Astrocyte (in vitro differentiated cells and primary cell): ENCODE data around the gene CAMK1G. TPM values are rescaled to one million over a fixed set of nuclear protein-coding genes. Genes with fewer than 3 reads are reported as not detected.

Source experiments
- DNase-seq: peaks from one replicate; pipeline ENCODE4 v3.0.0-alpha.2; 2010; ENCODE audit warnings: low read depth
- FAIRE-seq: peaks from 2 replicates; lab custom pipeline; 2011; peaks lifted over from hg19 to GRCh38; lab: Jason Lieb, UNC
- H2AFZ ChIP-seq: 2 replicates; pipeline ENCODE4 v1.6.0; 2012; ENCODE audit warnings: low read depth, low read length, inconsistent platforms
- H3K27ac ChIP-seq: 2 replicates; pipeline ENCODE4 v1.5.1; 2011; ENCODE audit warnings: low read depth, low read length, inconsistent platforms
- H3K27me3 ChIP-seq: 2 replicates; pipeline ENCODE4 v1.6.0; 2011; ENCODE audit warnings: low read length, inconsistent platforms; ENCODE audit not compliant: insufficient read depth
- H3K36me3 ChIP-seq: 2 replicates; pipeline ENCODE4 v1.5.1; 2011; ENCODE audit warnings: low read length, inconsistent platforms; ENCODE audit not compliant: insufficient read depth
- H3K4me1 ChIP-seq: 2 replicates; pipeline ENCODE4 v1.5.1; 2011; ENCODE audit warnings: low read length, inconsistent platforms; ENCODE audit not compliant: insufficient read depth
- H3K4me2 ChIP-seq: 2 replicates; pipeline ENCODE4 v1.6.0; 2012; ENCODE audit warnings: low read length, inconsistent platforms
- H3K4me3 ChIP-seq: 2 replicates; pipeline ENCODE4 v1.5.1; 2011; ENCODE audit warnings: low read depth, mild to moderate bottlenecking, low read length, inconsistent platforms; ENCODE audit not compliant: insufficient read depth
- H3K79me2 ChIP-seq: 2 replicates; pipeline ENCODE4 v1.6.0; 2012; ENCODE audit warnings: mild to moderate bottlenecking, low read length, inconsistent platforms; ENCODE audit not compliant: insufficient read depth
- H3K9ac ChIP-seq: 2 replicates; pipeline ENCODE4 v1.6.0; 2012; ENCODE audit warnings: mild to moderate bottlenecking, low read length, inconsistent platforms
- H3K9me3 ChIP-seq: 2 replicates; pipeline ENCODE4 v1.5.1; 2012; ENCODE audit warnings: low read depth, mild to moderate bottlenecking, low read length, inconsistent platforms; ENCODE audit not compliant: insufficient read depth
- H4K20me1 ChIP-seq: 2 replicates; pipeline ENCODE4 v1.6.0; 2012; ENCODE audit warnings: low read length, inconsistent platforms; ENCODE audit not compliant: insufficient read depth
- H3K27ac Mint-ChIP-seq: one replicate; pipeline ENCODE4 v1.8.0; 2021; ENCODE audit warnings: mild to moderate bottlenecking, mixed read lengths; ENCODE audit not compliant: unreplicated experiment
- H3K27me3 Mint-ChIP-seq: one replicate; pipeline ENCODE4 v1.8.0; 2021; ENCODE audit warnings: low read depth, mixed read lengths; ENCODE audit not compliant: unreplicated experiment
- H3K36me3 Mint-ChIP-seq: one replicate; pipeline ENCODE4 v1.8.0; 2021; ENCODE audit warnings: low read depth, mixed read lengths; ENCODE audit not compliant: unreplicated experiment
- H3K4me1 Mint-ChIP-seq: one replicate; pipeline ENCODE4 v1.8.0; 2021; ENCODE audit warnings: low read depth, mixed read lengths; ENCODE audit not compliant: unreplicated experiment
- H3K4me3 Mint-ChIP-seq: one replicate; pipeline ENCODE4 v1.8.0; 2021; ENCODE audit warnings: mild to moderate bottlenecking, moderate library complexity, mixed read lengths; ENCODE audit not compliant: unreplicated experiment
- H3K9me3 Mint-ChIP-seq: one replicate; pipeline ENCODE4 v1.8.0; 2021; ENCODE audit warnings: mild to moderate bottlenecking, mixed read lengths; ENCODE audit not compliant: unreplicated experiment
- EZH2 ChIP-seq: IDR thresholded peaks from 2 replicates; pipeline ENCODE4 v1.6.1; 2012; ENCODE audit warnings: mild to moderate bottlenecking, low read length, inconsistent platforms; ENCODE audit not compliant: insufficient read depth
- total RNA-seq: library from RNA; stranded (reverse); gene quantifications from 2 replicates; pipeline ENCODE4 v1.2.1, GENCODE V29; 2021
- TF ChIP-seq, protein P1 (sequence below): IDR thresholded peaks from 2 replicates; pipeline ENCODE4 v1.5.1; 2011; ENCODE audit warnings: low read depth, mild to moderate bottlenecking, inconsistent platforms, low read length, moderate library complexity; ENCODE audit not compliant: insufficient read depth

Gene CAMK1G
- total RNA-seq, 1 donor from 2014 or later: 0.45 TPM

DNA sequence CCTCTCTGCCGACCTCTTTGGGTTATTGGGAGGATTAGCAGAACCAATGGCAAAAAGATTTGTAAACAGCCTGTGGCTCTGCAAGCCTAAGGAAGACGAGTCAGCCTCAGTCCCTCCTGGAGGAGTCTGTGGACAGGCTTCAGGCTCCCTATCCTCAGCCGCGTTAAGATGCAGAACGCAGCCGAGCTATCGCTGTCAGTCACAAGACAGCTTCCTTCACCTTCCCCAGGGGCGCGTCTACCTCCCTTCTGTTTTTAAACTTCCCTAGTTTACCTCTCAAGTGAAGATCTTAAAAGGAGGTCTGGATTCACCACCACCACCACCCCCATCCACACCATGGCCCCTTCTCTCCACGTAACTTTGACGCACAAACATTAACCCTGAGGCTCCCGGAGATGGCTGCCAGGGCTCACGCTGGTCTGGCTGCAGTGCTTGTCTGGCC is 738 bp downstream of the CAMK1G start:
- no peak overlapping the region for H3K27ac Mint-ChIP-seq

DNA sequence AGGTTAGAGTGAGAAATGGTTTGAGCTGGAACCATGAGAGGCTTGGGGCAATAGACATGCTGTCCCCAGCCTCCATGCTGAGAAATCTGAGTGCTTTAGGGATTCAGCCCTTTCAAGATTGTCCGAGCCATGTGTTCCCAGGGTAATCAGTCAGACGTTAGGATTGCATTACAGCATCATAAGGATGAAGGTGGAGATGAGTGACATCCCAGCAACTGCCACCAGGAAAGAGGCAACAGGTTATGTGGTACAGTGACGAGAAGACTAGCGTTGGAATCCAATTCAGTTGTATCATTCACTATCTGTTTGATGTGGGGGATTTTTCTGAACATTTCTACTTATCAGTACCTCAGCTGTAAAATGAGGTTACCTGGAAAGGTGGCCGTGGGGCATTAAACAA is 1.7 kb downstream of the CAMK1G start:
- FAIRE-seq (no peak), DNase-seq (no peak)
- Histone ChIP-seq H3K4me3 (no peak overlapping the region), H3K9ac (no peak overlapping the region), H3K27me3 (peaks cover 6% of the 10 kb centered on the region), H3K9me3 (no peaks in the 10 kb centered on the region), H3K79me2 (no peaks in the 10 kb centered on the region), H3K36me3 (no peaks in the 10 kb centered on the region), H3K4me1 (peaks cover 12% of the 10 kb centered on the region), H4K20me1 (no peaks in the 10 kb centered on the region), H2AFZ (no peak overlapping the region), H3K27ac (no peak overlapping the region), H3K4me2 (peak overlapping the region; percentile 80)
- Mint-ChIP-seq H3K9me3 (peaks cover 5% of the 10 kb centered on the region), H3K27ac (no peak overlapping the region), H3K4me1 (peaks cover 12% of the 10 kb centered on the region), H3K27me3 (peaks cover 6% of the 10 kb centered on the region), H3K4me3 (no peak overlapping the region), H3K36me3 (peaks cover 4% of the 10 kb centered on the region)
- TF ChIP-seq, protein P1, sequence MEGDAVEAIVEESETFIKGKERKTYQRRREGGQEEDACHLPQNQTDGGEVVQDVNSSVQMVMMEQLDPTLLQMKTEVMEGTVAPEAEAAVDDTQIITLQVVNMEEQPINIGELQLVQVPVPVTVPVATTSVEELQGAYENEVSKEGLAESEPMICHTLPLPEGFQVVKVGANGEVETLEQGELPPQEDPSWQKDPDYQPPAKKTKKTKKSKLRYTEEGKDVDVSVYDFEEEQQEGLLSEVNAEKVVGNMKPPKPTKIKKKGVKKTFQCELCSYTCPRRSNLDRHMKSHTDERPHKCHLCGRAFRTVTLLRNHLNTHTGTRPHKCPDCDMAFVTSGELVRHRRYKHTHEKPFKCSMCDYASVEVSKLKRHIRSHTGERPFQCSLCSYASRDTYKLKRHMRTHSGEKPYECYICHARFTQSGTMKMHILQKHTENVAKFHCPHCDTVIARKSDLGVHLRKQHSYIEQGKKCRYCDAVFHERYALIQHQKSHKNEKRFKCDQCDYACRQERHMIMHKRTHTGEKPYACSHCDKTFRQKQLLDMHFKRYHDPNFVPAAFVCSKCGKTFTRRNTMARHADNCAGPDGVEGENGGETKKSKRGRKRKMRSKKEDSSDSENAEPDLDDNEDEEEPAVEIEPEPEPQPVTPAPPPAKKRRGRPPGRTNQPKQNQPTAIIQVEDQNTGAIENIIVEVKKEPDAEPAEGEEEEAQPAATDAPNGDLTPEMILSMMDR: no peak
- peak; percentile 21 for TF ChIP-seq EZH2

More for the DNA sequence above, 738 bp downstream of the CAMK1G start:
- Mint-ChIP-seq H3K27me3 (peaks cover 2% of the 10 kb centered on the region), H3K36me3 (peaks cover 4% of the 10 kb centered on the region), H3K4me1 (peaks cover 10% of the 10 kb centered on the region), H3K4me3 (no peak overlapping the region), H3K9me3 (peaks cover 3% of the 10 kb centered on the region)
- DNase-seq (no peak), FAIRE-seq (no peak)
- Histone ChIP-seq H3K79me2 (no peaks in the 10 kb centered on the region), H3K36me3 (no peaks in the 10 kb centered on the region), H3K9ac (peak overlapping the region; percentile 66), H2AFZ (no peak overlapping the region), H3K4me2 (peak overlapping the region; percentile 80), H3K27ac (no peak overlapping the region), H3K4me3 (peak overlapping the region; percentile 61), H3K9me3 (no peaks in the 10 kb centered on the region), H3K27me3 (peaks cover 6% of the 10 kb centered on the region), H4K20me1 (no peaks in the 10 kb centered on the region), H3K4me1 (peaks cover 12% of the 10 kb centered on the region)
- TF ChIP-seq EZH2: no peak
- TF ChIP-seq, protein P1: no peak

DNA sequence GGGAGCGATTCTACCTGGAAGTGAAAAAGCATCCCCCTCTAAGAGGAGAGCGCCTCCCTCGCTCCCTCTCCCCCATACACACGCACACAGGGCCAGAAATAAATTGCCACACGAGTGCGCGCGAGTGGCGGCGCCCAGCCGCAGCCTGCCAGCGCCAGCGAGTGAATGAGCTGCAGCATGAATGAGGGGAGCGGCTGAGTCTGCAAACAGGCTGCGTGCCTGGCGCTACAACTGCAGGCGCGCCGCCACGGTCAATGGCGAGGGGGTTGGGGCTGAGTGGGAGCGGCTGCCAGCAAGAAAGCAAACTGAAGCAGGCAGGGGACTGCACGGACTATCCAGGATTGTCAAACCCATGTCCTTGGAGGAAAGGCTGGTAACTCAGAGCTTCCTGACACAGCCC is 2.2 kb downstream of the CAMK1G start:
- H3K27ac Mint-ChIP-seq: no peak overlapping the region
- Histone ChIP-seq H2AFZ (peak overlapping the region; percentile 32), H3K9me3 (no peaks in the 10 kb centered on the region), H3K4me2 (peak overlapping the region; percentile 80), H3K27ac (no peak overlapping the region), H3K9ac (no peak overlapping the region), H3K4me1 (peaks cover 12% of the 10 kb centered on the region), H3K27me3 (peaks cover 6% of the 10 kb centered on the region), H3K4me3 (peak overlapping the region; percentile 22), H4K20me1 (no peaks in the 10 kb centered on the region), H3K36me3 (no peaks in the 10 kb centered on the region), H3K79me2 (no peaks in the 10 kb centered on the region)
- DNase-seq (no peak), FAIRE-seq (no peak)
- H3K36me3 Mint-ChIP-seq: peaks cover 4% of the 10 kb centered on the region
- H3K27me3 Mint-ChIP-seq: peaks cover 10% of the 10 kb centered on the region
- peak overlapping the region; percentile 24 for H3K4me3 Mint-ChIP-seq
- H3K9me3 Mint-ChIP-seq: peaks cover 5% of the 10 kb centered on the region
- peaks cover 12% of the 10 kb centered on the region for H3K4me1 Mint-ChIP-seq
- no peak for TF ChIP-seq EZH2
- TF ChIP-seq, protein P1: no peak
